ENCODE data around the gene SERPINB12.

DNA sequence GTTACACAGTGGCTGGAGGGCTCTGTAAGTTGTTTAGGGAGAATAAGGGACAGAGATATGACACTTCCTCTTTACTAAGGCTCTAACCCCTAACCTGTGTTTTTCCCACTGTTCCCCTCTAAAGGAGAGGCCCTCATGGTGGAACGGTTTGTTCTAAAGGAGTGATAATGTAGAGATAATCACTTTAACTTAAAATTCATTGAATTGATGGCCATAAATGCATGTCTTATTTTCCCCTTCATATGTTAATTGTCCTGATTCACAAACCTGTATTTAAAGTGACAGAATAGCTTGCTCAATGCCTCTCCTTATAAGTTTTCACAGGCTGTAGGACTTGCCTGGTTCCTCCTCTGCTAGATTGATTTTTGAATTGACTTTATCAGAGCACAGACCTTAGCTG is at the start of gene SERPINB12:
- TF ChIP-seq CTCF (conservative IDR thresholded peaks at IDR 0.05; ENCODE audit: low read depth, low read length) (no peak), EZH2 (IDR thresholded peaks at IDR 0.05; ENCODE audit: borderline replicate concordance, low read depth, low read length, poor library complexity, severe bottlenecking) (no peak)
